Measurements from ENCODE around the gene DYSF.

DNA sequence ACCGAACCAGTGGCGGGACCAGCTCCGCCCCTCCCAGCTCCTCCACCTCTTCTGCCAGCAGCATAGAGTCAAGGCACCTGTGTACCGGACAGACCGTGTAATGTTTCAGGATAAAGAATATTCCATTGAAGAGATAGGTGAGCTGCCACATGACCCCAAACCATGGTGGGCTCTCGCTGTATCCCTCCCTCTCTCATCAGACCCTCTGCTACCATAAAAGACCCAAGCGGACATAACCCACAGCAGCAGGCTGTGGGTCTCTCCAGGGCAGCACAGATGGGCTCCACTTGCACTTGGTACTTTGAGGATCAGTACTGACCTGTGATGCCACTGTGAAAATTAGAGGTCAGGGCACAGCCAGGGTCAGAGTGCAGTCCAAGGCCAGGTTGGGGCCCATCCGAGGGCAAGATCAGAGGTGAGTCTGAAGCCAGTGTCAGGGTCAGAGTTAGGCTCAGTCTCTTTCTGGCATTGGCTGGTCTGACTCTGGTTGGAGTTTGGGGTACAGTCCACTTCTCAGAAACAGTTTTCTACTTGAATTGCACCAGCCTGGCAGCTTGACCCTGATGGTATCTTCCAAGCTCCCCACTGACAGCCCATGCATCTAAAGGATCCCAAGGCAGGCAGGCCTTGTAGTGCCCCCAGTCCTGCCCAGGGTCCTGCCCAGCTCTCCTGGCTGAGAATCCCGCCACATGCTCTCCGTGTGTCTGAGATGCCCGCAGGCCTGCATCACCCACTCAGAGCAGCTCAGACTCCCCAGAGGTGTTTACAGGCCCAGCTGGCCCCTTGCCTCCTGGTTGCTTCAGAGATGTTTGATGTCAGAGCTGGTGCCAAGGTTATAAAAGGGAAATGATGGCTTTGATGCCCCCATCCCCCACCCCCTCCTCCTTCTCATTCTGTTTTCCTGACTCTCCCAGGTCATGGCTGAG, 212.1 kb downstream of the DYSF start:
- TF ChIP-seq, protein P1, sequence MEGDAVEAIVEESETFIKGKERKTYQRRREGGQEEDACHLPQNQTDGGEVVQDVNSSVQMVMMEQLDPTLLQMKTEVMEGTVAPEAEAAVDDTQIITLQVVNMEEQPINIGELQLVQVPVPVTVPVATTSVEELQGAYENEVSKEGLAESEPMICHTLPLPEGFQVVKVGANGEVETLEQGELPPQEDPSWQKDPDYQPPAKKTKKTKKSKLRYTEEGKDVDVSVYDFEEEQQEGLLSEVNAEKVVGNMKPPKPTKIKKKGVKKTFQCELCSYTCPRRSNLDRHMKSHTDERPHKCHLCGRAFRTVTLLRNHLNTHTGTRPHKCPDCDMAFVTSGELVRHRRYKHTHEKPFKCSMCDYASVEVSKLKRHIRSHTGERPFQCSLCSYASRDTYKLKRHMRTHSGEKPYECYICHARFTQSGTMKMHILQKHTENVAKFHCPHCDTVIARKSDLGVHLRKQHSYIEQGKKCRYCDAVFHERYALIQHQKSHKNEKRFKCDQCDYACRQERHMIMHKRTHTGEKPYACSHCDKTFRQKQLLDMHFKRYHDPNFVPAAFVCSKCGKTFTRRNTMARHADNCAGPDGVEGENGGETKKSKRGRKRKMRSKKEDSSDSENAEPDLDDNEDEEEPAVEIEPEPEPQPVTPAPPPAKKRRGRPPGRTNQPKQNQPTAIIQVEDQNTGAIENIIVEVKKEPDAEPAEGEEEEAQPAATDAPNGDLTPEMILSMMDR (IDR thresholded peaks at IDR 0.05): no peak
- no peak for TF ChIP-seq POLR2A (IDR thresholded peaks at IDR 0.05)
- no peak for TF ChIP-seq EP300 (IDR thresholded peaks at IDR 0.05)
